Calu3 (cell line): Measurements from ENCODE around the gene PCDH12. TPM values are rescaled to one million over a fixed set of nuclear protein-coding genes. Genes with fewer than 3 reads are reported as not detected.

Experiments used
- BruUV-seq: library from RNA; stranded (reverse); fragments of 400-500 nt; replicated peaks from 2 replicates; lab custom pipeline; 2021; lab: Mats Ljungman, UMichigan
- CTCF ChIA-PET: fragments of 300-600 bp; sonication (Branson Sonifier 250); formaldehyde crosslinking; loops from one replicate; lab custom pipeline; 2022; ENCODE audit warnings: antibody characterized with exemption; lab: Charles Lee
- DNase-seq: peaks from one replicate; pipeline ENCODE4 v3.0.0; 2022
- H3K27ac Mint-ChIP-seq: one replicate; pipeline ENCODE4 v1.8.0; 2022; ENCODE audit warnings: mixed read lengths; ENCODE audit not compliant: unreplicated experiment
- H3K27me3 Mint-ChIP-seq: one replicate; pipeline ENCODE4 v1.8.0; 2022; ENCODE audit warnings: mixed read lengths; ENCODE audit not compliant: unreplicated experiment
- H3K36me3 Mint-ChIP-seq: one replicate; pipeline ENCODE4 v1.8.0; 2022; ENCODE audit warnings: mild to moderate bottlenecking, moderate library complexity, mixed read lengths; ENCODE audit not compliant: insufficient read depth, unreplicated experiment
- H3K4me1 Mint-ChIP-seq: one replicate; pipeline ENCODE4 v1.8.0; 2022; ENCODE audit warnings: mild to moderate bottlenecking, low read depth, mixed read lengths; ENCODE audit not compliant: unreplicated experiment
- H3K4me3 Mint-ChIP-seq: one replicate; pipeline ENCODE4 v1.8.0; 2022; ENCODE audit warnings: mild to moderate bottlenecking, low read depth, moderate library complexity, mixed read lengths; ENCODE audit not compliant: unreplicated experiment
- H3K9me3 Mint-ChIP-seq: one replicate; pipeline ENCODE4 v1.8.0; 2022; ENCODE audit warnings: low read depth, mixed read lengths; ENCODE audit not compliant: unreplicated experiment
- CTCF ChIP-seq: fragments of 200-600 bp; IDR thresholded peaks from one replicate; pipeline ENCODE4 v1.8.0; 2022; ENCODE audit warnings: antibody characterized with exemption; ENCODE audit not compliant: unreplicated experiment
- intact Hi-C: fragments of 100-400 bp; cut with micrococcal nuclease; formaldehyde crosslinking; loops from one replicate; pipeline ENCODE4 v1.10.0; 2022; ENCODE audit not compliant: unreplicated experiment
- total RNA-seq: library from RNA; stranded (reverse); gene quantifications from 2 replicates; pipeline ENCODE4 v1.2.3, GENCODE V29; 2022

PCDH12 gene
- total RNA-seq, 1 experiment from 2014 or later, result not detected

GRCh38 chr5:141952020-141952419, 6.0 kb downstream of the PCDH12 start:
- no peak for DNase-seq
- Mint-ChIP-seq H3K4me3 (no peak overlapping the region), H3K27ac (no peak overlapping the region), H3K4me1 (no peaks in the 10 kb centered on the region), H3K9me3 (no peaks in the 10 kb centered on the region), H3K27me3 (peaks cover 19% of the 10 kb centered on the region), H3K36me3 (no peaks in the 10 kb centered on the region)
- CTCF ChIA-PET, result interaction anchor here (0.5 kb wide), 1 partner anchor 1133 kb away, joined by 7 read pairs; no protein-coding TSS in a partner anchor
- BruUV-seq, result no TSS peak
- TF ChIP-seq CTCF, result no peak
- intact Hi-C loops, result no loop called here

GRCh38 chr5:141951332-141951781, 6.6 kb downstream of the PCDH12 start:
- H3K4me3 Mint-ChIP-seq, result no peak overlapping the region
- H3K27me3 Mint-ChIP-seq, result peaks cover 19% of the 10 kb centered on the region
- no peak overlapping the region for H3K27ac Mint-ChIP-seq
- DNase-seq, result peak; percentile 47
- TF ChIP-seq CTCF, result peak; percentile 58
- H3K9me3 Mint-ChIP-seq, result no peaks in the 10 kb centered on the region
- CTCF ChIA-PET, result interaction anchor here (0.5 kb wide), 1 partner anchor 1134 kb away, joined by 7 read pairs; no protein-coding TSS in a partner anchor
- no TSS peak for BruUV-seq
- no peaks in the 10 kb centered on the region for H3K4me1 Mint-ChIP-seq
- intact Hi-C loops, result no loop called here
- H3K36me3 Mint-ChIP-seq, result no peaks in the 10 kb centered on the region

- no peaks in the 10 kb centered on the region for H3K9me3 Mint-ChIP-seq
- no TSS peak for BruUV-seq
Measured at GRCh38 chr5:141950207-141951005, 7.6 kb downstream of the PCDH12 start.

GRCh38 chr5:141949511-141949910, 8.5 kb downstream of the PCDH12 start:
- intact Hi-C loops, result no loop called here
- H3K4me3 Mint-ChIP-seq, result no peak overlapping the region
- H3K36me3 Mint-ChIP-seq, result no peaks in the 10 kb centered on the region
- BruUV-seq, result no TSS peak
- no peak overlapping the region for H3K27ac Mint-ChIP-seq
- peaks cover 19% of the 10 kb centered on the region for H3K27me3 Mint-ChIP-seq
- no peaks in the 10 kb centered on the region for H3K9me3 Mint-ChIP-seq
- TF ChIP-seq CTCF, result no peak
- CTCF ChIA-PET, result interaction anchor here (0.7 kb wide), 1 partner anchor 313 kb away, joined by 5 read pairs; the partner anchor contains the start of genes HDAC3 and RELL2
- H3K4me1 Mint-ChIP-seq, result no peaks in the 10 kb centered on the region
- DNase-seq, result no peak

More at GRCh38 chr5:141950207-141951005, 7.6 kb downstream of the PCDH12 start:
- Mint-ChIP-seq H3K36me3 (no peaks in the 10 kb centered on the region), H3K4me3 (no peak overlapping the region), H3K27me3 (peaks cover 19% of the 10 kb centered on the region), H3K4me1 (no peaks in the 10 kb centered on the region), H3K27ac (no peak overlapping the region)
- intact Hi-C loops, result no loop called here
- CTCF ChIA-PET, result interaction anchor here (0.6 to 0.8 kb wide), 2 partner anchors 10 to 21 kb away, joined by 3 read pairs; no protein-coding TSS in a partner anchor
- no peak for DNase-seq
- TF ChIP-seq CTCF, result no peak
